Osteocyte (in vitro differentiated cells): ENCODE results near the gene ARFIP1. TPM values are rescaled to one million over a fixed set of nuclear protein-coding genes. Genes with fewer than 3 reads are reported as not detected.
A peak's percentile ranks its signal among the peaks of the same experiment; 100 is the strongest.

Experiments used
- DNase-seq: peaks from one replicate; pipeline ENCODE4 v3.0.0; 2021; ENCODE audit warnings: mixed read lengths; ENCODE audit not compliant: unreplicated experiment; ENCODE audit errors: extremely low spot score
- H3K27ac Mint-ChIP-seq: one replicate; pipeline ENCODE4 v1.8.0; 2021; ENCODE audit warnings: mild to moderate bottlenecking, mixed read lengths; ENCODE audit not compliant: unreplicated experiment
- H3K27me3 Mint-ChIP-seq: one replicate; pipeline ENCODE4 v1.8.0; 2021; ENCODE audit warnings: mixed read lengths; ENCODE audit not compliant: unreplicated experiment
- H3K36me3 Mint-ChIP-seq: one replicate; pipeline ENCODE4 v1.8.0; 2021; ENCODE audit warnings: mixed read lengths; ENCODE audit not compliant: unreplicated experiment
- H3K4me1 Mint-ChIP-seq: one replicate; pipeline ENCODE4 v1.8.0; 2021; ENCODE audit warnings: mixed read lengths; ENCODE audit not compliant: unreplicated experiment
- H3K4me3 Mint-ChIP-seq: one replicate; pipeline ENCODE4 v1.8.0; 2021; ENCODE audit warnings: mild to moderate bottlenecking, moderate library complexity, mixed read lengths; ENCODE audit not compliant: unreplicated experiment
- H3K9me3 Mint-ChIP-seq: one replicate; pipeline ENCODE4 v1.8.0; 2021; ENCODE audit warnings: mixed read lengths; ENCODE audit not compliant: unreplicated experiment
- total RNA-seq: library from RNA; stranded (reverse); gene quantifications from 2 replicates; pipeline ENCODE4 v1.2.1, GENCODE V29; 2021
- TF ChIP-seq, protein P1 (sequence below): fragments of 200-600 bp; sonication (generic); IDR thresholded peaks from 2 replicates; pipeline ENCODE4 v1.5.0; 2021; ENCODE audit warnings: antibody characterized with exemption, mild to moderate bottlenecking, moderate library complexity

Gene ARFIP1
- total RNA-seq, 1 donor from 2014 or later = 41.9 TPM

DNA sequence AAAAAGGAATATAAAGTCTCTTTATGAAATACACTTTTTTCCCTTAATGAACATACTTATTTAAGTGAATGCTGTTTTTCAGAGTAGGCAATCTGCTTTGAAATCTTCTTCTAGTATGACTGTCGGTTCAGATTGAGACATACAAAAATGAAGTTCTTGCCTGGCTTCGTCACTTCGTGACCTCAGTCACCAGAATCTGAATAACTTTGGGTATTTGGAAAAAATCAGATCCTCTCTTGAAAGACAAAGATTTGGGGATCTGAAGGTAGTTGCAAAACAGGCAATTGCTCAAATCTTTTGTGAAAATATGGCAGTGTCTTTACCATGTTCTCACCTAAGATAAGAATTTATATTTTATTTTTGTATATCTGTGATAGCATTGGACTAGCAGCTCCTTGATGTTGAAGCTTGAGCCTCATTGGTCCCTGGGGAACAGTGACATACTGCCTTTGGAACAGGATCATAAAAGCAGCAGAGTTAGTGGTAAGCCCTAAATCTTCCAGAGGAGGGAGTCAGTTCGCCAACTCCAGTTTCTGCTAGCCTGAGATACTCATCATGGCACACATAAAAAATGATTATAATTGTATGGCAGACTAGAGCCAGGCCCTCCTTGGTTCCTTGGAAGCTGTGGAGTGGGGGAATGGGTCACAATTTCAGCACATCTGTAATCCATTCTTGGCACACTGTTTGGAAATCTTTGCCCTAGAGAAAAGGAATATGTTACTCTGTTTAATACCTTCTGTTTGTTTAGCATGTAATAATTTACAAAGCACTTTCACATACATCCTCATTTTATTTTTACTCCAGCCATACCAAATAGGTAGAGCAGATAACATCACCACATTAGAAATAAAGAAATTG, 5.0 kb downstream of the ARFIP1 start:
- H3K4me1 Mint-ChIP-seq = peaks cover 45% of the 10 kb centered on the region
- H3K27me3 Mint-ChIP-seq = no peaks in the 10 kb centered on the region
- no peak overlapping the region for H3K27ac Mint-ChIP-seq
- no peak overlapping the region for H3K4me3 Mint-ChIP-seq
- TF ChIP-seq, protein P1, sequence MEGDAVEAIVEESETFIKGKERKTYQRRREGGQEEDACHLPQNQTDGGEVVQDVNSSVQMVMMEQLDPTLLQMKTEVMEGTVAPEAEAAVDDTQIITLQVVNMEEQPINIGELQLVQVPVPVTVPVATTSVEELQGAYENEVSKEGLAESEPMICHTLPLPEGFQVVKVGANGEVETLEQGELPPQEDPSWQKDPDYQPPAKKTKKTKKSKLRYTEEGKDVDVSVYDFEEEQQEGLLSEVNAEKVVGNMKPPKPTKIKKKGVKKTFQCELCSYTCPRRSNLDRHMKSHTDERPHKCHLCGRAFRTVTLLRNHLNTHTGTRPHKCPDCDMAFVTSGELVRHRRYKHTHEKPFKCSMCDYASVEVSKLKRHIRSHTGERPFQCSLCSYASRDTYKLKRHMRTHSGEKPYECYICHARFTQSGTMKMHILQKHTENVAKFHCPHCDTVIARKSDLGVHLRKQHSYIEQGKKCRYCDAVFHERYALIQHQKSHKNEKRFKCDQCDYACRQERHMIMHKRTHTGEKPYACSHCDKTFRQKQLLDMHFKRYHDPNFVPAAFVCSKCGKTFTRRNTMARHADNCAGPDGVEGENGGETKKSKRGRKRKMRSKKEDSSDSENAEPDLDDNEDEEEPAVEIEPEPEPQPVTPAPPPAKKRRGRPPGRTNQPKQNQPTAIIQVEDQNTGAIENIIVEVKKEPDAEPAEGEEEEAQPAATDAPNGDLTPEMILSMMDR = peak; percentile 17
- no peak for DNase-seq
- no peaks in the 10 kb centered on the region for H3K36me3 Mint-ChIP-seq
- no peaks in the 10 kb centered on the region for H3K9me3 Mint-ChIP-seq

GRCh38 chr4:152785639-152786615, 6.2 kb downstream of the ARFIP1 start:
- TF ChIP-seq, protein P1 = no peak
- Mint-ChIP-seq H3K27ac (peak overlapping the region; percentile 79), H3K9me3 (no peaks in the 10 kb centered on the region), H3K36me3 (no peaks in the 10 kb centered on the region), H3K27me3 (no peaks in the 10 kb centered on the region), H3K4me1 (peaks cover 44% of the 10 kb centered on the region), H3K4me3 (peak overlapping the region; percentile 11)
- DNase-seq = no peak

GRCh38 chr4:152786627-152787026, 6.9 kb downstream of the ARFIP1 start:
- Mint-ChIP-seq H3K36me3 (no peaks in the 10 kb centered on the region), H3K4me1 (peaks cover 39% of the 10 kb centered on the region), H3K27ac (peak overlapping the region; percentile 79), H3K4me3 (no peak overlapping the region), H3K9me3 (no peaks in the 10 kb centered on the region), H3K27me3 (no peaks in the 10 kb centered on the region)
- TF ChIP-seq, protein P1 = no peak
- no peak for DNase-seq

- Mint-ChIP-seq H3K4me3 (no peak overlapping the region), H3K36me3 (no peaks in the 10 kb centered on the region), H3K4me1 (peaks cover 3% of the 10 kb centered on the region), H3K27ac (no peak overlapping the region), H3K27me3 (no peaks in the 10 kb centered on the region), H3K9me3 (no peaks in the 10 kb centered on the region)
- no peak for DNase-seq
- TF ChIP-seq, protein P1 = no peak
Observed at GRCh38 chr4:152795891-152796290, 16.1 kb downstream of the ARFIP1 start.
